NT2/D1 (cell line): ENCODE measurements around the gene WWP2.
"Not testable (repeated sequence)": the region's sequence is repeated elsewhere in the genome, so short reads cannot be mapped to it uniquely, and the experiment has no call there.

Experiments
- SUZ12 ChIP-seq: IDR thresholded peaks from 2 replicates; pipeline ENCODE4 v1.6.1; 2011; ENCODE audit not compliant: insufficient read length, insufficient read depth; ENCODE audit errors: extremely low read depth
- YY1 ChIP-seq: IDR thresholded peaks from 2 replicates; pipeline ENCODE4 v1.6.1; 2011; ENCODE audit not compliant: insufficient read length, insufficient read depth
- ZNF274 ChIP-seq: IDR thresholded peaks from 2 replicates; pipeline ENCODE4 v1.6.1; 2011; ENCODE audit warnings: mild to moderate bottlenecking, low read depth, low read length

- TF ChIP-seq YY1, SUZ12, ZNF274: not testable (repeated sequence)
Observed at GRCh38 chr16:69967688-69968087, 205.6 kb downstream of the WWP2 start.
